ENCODE measurements around the gene KLK7.

GRCh38 chr19:50932690-50933083 lies 51.0 kb downstream of the KLK7 start:
- no peak for TF ChIP-seq CSDC2 (CRISPR knock-in tag; IDR thresholded peaks at IDR 0.05)
- TF ChIP-seq ISL1 (CRISPR knock-in tag; IDR thresholded peaks at IDR 0.05): no peak
- TF ChIP-seq OSR1 (CRISPR knock-in tag; IDR thresholded peaks at IDR 0.05): no peak
- no peak for TF ChIP-seq PATZ1 (CRISPR knock-in tag; IDR thresholded peaks at IDR 0.05; ENCODE audit: borderline replicate concordance)
- no peak for TF ChIP-seq ZNF565 (CRISPR knock-in tag; conservative IDR thresholded peaks at IDR 0.05; ENCODE audit: low read depth)
- no peak for TF ChIP-seq ESRRG (CRISPR knock-in tag; IDR thresholded peaks at IDR 0.05)
